NCI-H526 treated with DMSO at 0.1 percent for 48 hours (cell line): ENCODE results near the gene TM4SF4.
"Not testable (repeated sequence)": the region's sequence is repeated elsewhere in the genome, so short reads cannot be mapped to it uniquely, and the experiment has no call there.

Experiments used
- DNase-seq: peaks from one replicate; lab custom pipeline; 2025; lab: John Stamatoyannopoulos, UW

Gene TM4SF4, protein sequence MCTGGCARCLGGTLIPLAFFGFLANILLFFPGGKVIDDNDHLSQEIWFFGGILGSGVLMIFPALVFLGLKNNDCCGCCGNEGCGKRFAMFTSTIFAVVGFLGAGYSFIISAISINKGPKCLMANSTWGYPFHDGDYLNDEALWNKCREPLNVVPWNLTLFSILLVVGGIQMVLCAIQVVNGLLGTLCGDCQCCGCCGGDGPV

DNA sequence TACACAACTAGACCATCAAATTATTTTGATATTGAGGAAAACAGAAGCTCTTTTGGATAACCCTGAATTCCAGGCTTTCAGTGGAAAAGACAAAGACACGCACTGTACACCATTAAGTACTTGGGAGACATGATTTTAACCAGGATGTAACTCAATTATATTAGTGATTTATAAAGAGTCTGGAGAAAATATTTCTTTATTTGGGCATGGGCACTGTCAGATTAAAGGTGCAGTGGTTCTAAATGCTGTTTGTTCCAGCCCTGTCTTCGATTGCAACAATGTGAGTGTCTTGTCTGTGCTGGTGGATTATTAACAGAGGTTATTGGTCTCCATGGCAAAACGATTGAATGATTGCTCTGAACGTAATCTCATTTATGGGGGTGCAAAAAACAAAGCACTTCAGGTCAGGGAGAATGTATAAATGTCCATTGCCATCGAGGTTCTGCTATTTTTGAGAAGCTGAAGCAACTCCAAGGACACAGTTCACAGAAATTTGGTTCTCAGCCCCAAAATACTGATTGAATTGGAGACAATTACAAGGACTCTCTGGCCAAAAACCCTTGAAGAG, at the start of gene TM4SF4:
Gene TM4SF4, plus strand, starts transcription at position 448 of the 568 bp plus-strand sequence. CDS start 181 bp downstream, outside the sequence.
- no peak for DNase-seq

DNA sequence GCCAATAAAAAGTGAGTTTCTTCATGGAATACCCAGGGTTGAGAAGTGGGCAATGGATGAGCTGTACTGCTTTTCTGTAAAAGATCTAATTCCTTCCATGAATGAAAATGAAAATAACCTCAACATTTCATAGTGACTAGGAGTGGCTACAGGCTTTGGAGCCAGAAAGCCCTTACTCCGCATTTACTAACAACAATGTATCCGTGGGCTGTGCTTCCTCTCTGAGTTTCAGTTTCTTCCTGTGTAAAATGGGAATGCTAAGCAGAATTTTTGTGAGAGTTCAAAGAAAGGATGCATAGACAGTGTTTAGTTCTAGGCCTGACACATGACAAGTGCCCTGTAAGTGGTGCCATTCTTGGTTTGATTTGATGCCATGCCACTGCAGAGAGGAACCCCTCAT, 49.6 kb upstream of the TM4SF4 start:
- peak; percentile 22 for DNase-seq

DNA sequence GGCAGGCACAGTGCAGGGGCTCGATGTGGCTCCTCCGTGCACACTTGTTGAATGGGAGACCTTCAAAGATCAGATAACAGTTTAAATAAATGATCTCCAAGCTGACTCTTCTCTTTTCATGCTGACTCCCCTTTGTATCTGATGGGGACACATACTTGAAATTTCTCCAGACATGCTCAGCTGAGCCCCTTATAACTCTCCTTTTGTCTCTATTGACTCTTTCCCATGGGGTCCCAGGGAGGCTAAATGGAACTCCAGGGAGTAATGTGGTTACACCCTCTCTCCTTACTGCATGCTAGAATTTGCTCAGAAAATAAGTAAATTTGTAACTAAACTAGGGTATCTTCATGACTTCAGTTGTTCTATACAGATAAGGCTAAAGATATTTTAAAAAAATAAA, 48.2 kb upstream of the TM4SF4 start:
- DNase-seq, result no peak

DNA sequence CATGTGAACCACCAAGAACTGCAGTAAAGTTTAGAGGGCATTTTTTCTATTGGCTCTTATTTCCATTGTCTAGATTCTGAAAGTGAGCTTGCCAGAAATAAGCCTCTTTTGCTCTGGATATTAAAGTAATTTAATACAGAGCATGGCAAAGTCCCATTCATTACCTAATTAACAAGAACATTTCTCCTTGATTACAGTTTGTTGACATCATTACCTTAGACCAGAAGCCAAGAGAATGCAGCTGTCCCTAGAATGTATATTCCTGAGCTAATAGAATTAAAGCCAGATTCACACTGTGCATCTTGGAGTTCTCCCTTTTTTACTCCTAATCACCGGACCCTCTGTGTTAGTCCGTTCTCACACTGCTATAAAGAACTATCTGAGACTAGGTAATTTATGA, 46.4 kb upstream of the TM4SF4 start:
- no peak for DNase-seq

DNA sequence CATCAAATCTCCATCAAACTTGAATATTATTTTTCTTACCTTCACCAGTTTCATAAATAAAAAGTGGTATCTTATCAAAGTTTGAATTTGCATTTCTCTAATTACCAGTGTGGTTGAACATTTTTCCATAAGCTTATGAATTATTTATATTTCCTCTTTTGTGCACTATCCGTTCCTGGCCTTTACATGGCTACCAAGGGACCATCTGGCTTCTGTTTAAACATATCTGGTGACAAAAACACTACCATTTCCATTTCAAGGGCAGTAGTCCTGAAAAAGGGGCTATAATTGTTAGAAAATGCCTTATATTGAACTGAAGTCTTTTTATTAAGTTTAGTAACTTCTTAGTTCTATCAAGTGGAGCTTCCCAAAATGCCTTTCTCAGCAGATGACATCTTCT, 44.3 kb upstream of the TM4SF4 start:
- peak; percentile 74 for DNase-seq

DNA sequence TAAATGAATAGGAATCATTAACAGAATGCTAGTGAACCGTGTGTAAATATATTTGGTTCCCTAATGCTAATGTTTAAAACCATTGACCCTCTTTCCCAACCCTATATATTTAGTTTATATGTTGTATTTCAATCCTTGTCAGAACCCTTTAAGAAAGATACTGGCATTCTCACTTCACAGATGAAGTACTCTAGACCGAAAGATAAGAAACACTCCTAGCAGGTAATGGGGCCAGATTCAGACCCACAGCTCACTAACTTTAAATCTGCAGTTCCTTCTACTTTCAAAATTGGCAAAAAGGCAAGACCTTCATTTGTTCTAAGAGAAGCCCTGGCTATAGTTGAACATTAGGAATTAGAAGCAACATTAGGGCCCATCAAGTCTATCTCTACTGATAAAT, 42.3 kb upstream of the TM4SF4 start:
- no peak for DNase-seq

DNA sequence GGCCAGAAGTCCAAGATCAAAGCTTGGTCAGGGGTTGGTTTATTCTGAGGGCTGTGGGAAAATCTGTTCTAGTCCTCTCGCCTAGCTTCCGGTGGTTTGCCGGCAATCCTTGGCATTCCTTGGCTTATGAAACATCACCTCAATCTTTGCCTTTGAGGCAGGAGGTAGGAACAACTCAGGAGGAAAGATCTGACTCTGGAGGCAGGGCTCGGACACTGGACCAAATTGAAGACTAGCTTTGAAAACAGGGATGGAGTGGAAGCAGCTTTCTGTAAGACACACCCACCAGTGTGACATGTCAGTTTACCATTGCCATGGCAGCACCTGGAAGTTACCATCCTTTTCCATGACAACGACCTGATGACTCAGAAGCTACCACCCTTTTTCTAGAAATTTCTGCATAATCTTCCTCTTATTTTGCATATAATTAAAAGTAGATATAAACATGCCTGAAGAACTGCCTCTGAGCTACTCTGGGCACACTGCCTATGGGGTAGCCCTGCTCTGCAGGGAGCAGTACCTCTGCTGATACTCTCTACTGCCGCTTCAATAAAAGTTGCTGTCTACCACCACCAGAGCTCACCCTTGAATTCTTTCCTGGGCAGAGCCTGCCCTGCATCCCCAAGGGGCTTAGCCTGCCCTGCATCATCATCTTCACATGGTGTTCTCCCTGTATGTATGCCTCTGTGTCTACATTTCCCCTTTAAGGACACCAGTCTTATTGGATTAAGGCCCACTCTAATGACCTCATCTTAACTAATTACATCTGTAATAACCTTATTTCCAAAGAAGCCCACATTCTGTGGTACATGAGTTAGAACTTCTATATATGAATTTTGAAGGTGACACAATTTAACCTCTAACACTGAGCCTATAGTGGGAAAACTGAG, 38.3 kb upstream of the TM4SF4 start:
- no peak for DNase-seq

DNA sequence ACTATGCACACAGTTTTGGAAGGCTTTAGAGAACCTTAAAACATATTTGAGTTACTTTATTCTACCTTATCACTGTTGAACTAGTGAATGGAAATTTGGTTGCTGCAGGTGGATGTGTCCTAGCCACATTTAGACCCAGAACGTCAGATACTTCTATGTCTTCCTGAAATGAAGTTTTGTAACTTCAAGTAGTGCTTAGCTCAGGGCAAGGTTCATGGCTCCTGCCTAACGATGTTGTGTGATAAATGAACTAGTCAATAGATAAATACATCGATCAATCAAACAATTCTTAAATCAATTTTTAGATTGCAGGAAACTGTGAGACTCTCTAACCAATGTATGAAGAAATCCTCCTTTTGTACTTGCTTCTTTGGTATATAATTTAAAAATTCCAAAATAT, 37.2 kb upstream of the TM4SF4 start:
- no peak for DNase-seq

DNA sequence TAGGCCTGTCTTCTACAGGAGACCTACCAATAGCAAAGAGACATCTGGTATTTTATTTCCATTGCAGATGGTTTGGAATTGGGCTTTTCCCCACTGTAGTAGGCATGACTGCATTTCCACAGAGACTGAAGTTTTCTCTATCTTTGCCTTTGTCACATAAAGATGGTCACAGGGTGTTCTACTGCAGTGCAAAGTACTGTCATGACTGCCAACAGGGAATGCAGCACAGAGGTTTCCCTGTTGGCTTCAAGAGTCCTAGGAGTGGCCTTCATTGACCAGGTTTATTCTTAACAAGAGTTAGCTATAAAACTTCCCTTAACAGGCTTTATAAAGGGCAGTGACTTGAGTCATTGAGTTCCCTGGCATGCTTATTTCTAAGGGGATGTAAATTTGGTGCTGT, 36.8 kb upstream of the TM4SF4 start:
- DNase-seq, result no peak

DNA sequence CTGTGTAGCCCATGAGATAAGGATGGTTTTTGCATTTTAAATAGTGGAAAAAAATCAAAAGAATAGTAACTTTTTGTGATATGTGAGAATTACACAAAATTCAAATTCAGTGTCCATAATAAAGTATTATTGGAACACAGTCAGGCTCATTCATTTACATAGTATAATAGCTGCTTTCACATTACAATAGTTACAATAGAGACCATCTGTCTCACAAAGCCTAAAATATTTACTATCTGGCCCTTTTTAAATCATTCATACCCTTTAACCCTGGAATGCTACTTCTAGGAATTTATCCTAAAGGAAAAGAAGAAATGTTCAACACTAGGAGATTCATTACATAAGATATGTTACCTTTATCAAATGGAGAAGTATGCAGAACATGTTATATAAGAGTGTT, 35.5 kb upstream of the TM4SF4 start:
- no peak for DNase-seq

DNA sequence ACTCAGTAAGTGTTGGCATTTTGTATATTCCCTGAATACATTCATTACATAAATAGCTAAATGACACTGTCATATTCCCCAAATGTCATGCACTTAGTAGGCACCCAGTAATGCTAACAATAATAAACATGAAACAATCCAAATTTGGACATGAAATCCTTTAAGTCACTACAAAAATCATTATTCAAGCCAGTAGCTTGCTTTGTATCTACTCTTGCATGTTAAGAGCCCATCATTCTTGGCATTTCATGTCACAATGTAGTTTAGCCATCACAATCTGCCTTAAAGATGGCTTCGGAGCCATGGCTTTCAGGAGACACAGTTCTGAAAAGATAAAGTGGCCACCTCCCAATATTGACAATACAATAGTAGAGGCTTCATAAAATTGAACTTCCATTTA, 32.9 kb upstream of the TM4SF4 start:
- DNase-seq, result no peak

DNA sequence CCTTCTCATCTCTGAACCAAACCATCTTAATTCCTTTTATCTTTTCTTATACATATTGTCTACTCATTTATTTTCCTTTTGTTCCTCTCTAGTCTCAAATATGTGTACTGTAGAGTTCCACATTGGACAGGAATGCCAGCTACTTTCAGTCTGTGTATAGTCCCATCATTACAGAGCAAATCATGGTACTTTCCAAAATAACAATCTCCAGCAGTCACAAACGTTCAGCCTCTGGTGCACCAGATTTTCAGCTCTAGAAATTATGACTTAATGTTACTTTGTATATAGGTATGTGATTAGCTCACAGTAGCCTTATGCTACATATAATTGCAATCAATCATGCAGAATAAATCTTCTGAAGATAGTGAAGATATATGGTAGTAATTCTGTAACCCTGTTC, 32.5 kb upstream of the TM4SF4 start:
- no peak for DNase-seq

DNA sequence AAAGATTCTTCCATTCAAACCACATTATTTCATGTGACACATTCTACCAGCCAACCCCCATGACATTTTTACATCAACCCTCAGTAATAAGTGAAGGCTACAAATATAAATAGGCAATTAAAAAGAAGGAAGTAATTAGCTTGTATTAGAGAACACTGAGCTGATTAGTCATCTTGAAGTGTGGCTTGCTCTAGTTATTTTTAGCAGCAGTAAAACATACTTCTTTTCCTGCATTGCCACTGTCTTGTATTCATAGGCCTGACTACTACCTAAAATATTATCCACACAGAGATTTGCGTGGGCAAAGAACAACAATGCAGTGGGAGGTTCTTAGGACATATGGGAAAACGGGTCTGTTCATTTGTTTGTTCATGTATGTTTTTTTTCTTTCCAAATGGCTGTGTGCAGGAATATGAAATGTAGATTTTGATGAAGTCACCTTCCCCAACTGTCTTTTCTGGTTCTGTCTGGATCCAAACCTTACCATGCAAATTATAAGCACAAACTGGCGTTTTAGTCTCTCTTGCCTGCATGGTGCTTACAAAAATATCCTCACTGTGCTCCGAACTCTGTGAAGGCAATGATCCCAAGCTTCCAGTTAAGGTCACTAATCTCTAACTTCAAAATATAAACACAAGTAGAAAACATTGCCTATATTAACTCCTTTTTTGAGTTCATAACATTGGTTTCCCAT, 31.5 kb upstream of the TM4SF4 start:
- DNase-seq, result no peak

DNA sequence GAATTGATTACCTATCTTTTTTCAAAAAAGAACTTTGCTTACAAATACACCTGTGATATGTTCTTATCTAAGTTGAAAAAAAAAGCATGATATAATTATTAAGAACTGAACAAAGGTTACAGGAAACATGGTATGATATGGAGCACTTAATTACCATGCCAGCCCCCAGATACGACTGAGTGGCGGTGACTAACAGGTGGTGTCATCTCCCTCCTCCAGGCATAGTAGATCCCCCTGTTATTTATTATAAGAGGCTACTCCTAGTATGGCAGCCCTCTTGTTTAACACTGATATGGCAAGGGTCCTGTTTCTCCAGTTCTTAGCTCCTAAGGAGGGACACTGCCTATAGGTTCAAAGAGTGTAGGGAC, 31.0 kb upstream of the TM4SF4 start:
- DNase-seq, result no peak

DNA sequence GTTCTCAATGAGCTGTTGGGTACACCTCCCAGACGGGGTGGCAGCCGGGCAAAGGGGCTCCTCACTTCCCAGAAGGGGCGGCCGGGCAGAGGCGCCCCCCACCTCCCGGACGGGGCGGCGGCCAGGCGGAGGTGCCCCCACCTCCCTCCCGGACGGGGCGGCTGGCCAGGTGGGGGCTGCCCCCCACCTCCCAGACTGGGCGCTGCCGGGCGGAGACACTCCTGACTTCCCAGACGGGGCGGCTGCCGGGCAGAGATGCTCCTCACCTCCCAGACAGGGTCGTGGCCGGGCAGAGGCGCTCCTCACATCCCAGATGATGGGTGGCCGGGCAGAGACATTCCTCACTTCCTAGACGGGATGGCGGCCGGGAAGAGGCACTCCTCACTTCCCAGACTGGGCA, 29.6 kb upstream of the TM4SF4 start:
- DNase-seq, result not testable (repeated sequence)

DNA sequence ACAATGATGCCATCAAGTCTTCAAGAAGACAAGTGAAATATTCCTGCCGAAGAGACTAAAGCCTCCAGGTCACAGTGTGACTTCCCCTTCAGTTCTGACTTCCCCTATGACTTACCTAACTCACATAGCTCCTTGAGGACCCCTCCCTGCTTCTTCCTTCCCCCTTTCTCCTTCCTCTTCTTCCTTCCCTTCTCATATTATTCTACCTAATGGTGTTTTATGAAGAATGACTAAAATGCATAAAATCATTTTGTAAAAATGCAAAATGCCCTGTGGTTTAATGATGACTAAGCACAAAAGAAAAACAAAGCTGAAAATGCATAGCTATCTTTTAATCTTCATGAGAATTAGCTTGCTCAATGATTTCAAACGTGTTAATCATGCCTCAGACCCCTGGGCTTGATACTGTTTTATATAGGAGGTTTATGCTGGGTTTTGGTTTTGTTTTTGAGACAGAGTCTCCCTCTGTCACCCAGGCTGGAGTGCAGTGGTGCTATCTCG, 26.1 kb upstream of the TM4SF4 start:
- DNase-seq, result no peak

DNA sequence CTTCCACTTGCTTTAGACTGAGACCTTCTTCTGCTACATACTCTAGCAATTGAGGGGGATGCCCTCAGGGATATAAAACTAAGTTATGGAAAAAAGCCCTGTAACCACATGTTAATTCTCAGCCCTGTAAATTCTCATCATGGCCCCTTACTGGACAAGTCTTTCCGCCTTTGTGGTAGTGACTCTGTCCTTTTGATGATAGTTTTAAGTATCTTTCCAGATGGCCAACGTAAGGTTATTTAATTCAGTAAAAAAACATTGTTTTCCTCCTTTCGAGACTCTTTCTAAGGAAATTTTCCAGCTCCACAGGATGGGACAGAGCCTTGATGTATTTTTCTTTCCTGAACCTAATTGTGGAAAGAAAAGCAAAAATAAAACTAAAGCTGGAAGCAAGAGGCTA, 25.3 kb upstream of the TM4SF4 start:
- DNase-seq, result no peak

DNA sequence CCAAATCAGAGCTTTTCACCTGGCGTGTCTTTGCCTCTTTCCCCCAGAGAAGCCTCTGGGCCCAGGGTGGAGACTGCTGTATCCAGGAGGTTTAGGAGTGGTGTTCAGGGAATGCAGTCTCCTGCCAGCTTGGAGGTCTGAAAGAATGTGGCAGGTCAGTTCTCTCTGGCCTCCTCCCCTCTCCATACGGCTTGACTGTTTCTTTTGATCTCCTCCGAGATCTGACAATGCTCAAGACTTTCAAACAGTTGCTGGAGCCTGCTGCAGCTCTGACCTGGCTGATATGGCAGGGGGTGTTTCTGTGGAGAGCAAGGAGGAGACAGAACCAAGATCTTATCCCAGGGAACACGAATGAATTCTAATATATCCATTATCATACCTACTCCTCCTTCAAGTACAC, 24.7 kb upstream of the TM4SF4 start:
- no peak for DNase-seq

DNA sequence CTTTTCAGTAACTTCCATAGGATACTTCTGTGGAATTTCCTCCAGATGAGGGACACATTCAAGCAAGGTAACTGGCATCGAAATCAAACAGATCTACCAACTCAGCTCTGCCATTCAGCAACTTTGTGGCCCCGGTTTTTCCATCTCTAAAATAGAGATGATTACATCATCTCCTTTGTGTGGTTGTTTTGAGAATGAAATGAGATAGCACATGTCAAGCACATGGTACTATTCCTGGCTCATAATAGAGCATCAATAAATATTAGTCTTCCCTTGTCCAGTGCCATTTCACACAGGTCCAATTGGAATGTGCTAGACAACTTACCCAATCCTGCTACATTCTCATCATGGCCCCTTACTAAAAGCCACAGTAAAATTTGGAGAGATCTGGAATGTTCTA, 24.2 kb upstream of the TM4SF4 start:
- no peak for DNase-seq

DNA sequence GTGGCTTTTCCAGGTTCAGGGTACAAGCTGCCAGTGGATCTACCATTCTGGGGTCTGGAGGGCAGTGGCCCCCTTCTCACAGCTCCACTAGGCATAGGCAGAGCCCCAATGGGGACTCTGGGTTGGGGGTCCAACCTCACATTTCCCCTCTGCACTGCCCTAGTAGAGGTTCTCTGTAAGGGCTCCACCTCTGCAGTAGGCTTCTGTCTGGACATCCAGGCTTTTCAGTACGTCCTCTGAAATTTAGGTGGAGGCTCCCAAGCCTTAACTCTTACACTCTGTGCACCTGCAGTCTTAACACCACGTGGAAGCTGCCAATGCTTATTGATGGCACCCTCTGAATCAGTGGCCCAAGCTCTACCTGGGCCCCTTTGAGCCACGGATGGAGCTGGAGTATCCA, 22.5 kb upstream of the TM4SF4 start:
- no peak for DNase-seq

DNA sequence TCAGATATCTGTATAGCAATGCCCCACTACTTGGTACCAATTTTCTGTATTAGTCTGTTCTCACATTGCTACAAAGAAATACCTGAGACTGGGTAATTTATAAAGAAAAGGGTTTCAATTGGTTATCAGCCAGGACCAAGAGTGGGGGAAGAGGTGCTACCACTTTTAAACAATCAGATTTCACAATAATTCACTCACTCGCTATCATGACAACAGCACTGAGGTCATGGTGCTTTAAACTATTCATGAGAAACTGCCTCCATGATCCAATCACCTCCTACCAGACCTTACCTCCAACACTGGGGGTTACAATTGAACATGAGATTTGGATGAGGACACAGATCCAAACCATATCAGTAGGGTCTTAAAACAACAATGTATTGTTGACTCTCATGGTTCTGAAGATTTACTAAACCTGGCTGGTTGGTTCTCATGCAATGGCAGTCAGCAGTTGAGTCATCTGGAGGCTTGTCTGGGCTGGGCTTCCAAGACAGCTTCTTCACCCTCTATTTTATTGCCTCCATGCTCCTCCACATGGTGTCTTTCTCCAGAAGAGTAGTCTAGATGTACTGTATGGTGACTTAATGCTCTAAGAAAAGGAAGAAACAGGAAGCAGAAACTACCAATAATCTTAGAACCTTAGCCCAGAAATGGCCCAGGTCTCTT, 21.2 kb upstream of the TM4SF4 start:
- DNase-seq, result no peak

DNA sequence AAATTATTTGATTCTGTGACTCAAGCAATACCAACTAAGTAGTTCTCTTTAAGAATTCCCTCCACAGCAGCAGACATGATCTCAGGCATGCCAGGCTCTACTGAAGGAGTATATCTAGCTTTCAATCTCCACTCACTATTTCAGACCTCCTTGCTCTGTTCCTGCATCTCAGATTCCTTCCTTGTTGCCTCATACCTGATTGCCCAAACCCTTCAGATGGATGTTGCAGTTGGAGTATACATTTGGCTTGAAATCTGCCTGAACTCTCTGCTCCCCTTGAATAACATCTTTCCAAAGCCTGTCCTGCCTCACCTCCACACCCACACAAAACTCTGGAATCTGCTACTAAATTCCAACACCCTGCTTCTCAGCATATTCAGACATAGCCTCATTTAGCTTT, 19.8 kb upstream of the TM4SF4 start:
- no peak for DNase-seq
